ENCODE data around the gene ARHGAP26. TPM values are rescaled to one million over a fixed set of nuclear protein-coding genes. Genes with fewer than 3 reads are reported as not detected.

The ARHGAP26 gene
- total RNA-seq, 1 experiment from 2014 or later = 34.5 TPM

- no peaks in the 10 kb centered on the region for H3K9me2 ChIP-seq (ENCODE audit: insufficient read depth)
- no peak overlapping the region for H3K27ac ChIP-seq (ENCODE audit: low read depth, low read length)
- peaks cover 70% of the 10 kb centered on the region in 2 experiments for H3K4me1 ChIP-seq (ENCODE audit: control insufficient read depth in 1 of 2, insufficient read depth in 2 of 2, low read length in 2 of 2)
- no peaks in the 10 kb centered on the region for H3K9me3 ChIP-seq (ENCODE audit: control insufficient read depth in 1 of 2, insufficient read depth in 1 of 2, low read depth in 1 of 2, low read length in 2 of 2)
- no peaks in the 10 kb centered on the region for H4K20me1 ChIP-seq (ENCODE audit: insufficient read depth)
- RAD21 ChIA-PET (ENCODE audit: low non-redundant PET in 1 of 2, low total read pairs in 2 of 2, uncharacterized antibody in 2 of 2, unreplicated experiment in 2 of 2) = no interaction called here
- peak overlapping the region; percentile 32; the same call in 1 of the 2 replicates for H3K4me2 ChIP-seq (ENCODE audit: low read length)
- POLR2A ChIA-PET = no interaction called here
- ATAC-seq (no peak), DNase-seq (ENCODE audit: low read depth, low spot score) (no peak)
- no peak overlapping the region for H2AFZ ChIP-seq (ENCODE audit: low read depth, low read length, poor library complexity, severe bottlenecking)
- intact Hi-C loops (cut with micrococcal nuclease) = no loop called here
- H3K4me3 ChIP-seq (replicated peaks in 1 of 2; ENCODE audit: low read depth in 1 of 2, low read length in 2 of 2) = no peak overlapping the region
- H3K9ac ChIP-seq (ENCODE audit: low read length) = no peak overlapping the region
- BruUV-seq (replicated peaks) = no TSS peak
- TF ChIP-seq SRF (IDR thresholded peaks at IDR 0.05; ENCODE audit: low read depth) (no peak), FOSL1 (IDR thresholded peaks at IDR 0.05; ENCODE audit: low read depth) (no peak)
- CTCF ChIA-PET = no interaction called here
- H3K79me2 ChIP-seq (ENCODE audit: insufficient read depth, low read length) = peaks cover 36% of the 10 kb centered on the region
- H3K27me3 ChIP-seq (ENCODE audit: insufficient read depth, low read length) = no peaks in the 10 kb centered on the region
- no peaks in the 10 kb centered on the region for H3K36me3 ChIP-seq (ENCODE audit: control insufficient read depth in 1 of 2, insufficient read depth in 2 of 2, low read length in 2 of 2)
Observed at GRCh38 chr5:142831009-142831383, 60.8 kb downstream of the ARHGAP26 start.

GRCh38 chr5:142832263-142832662 is 62.1 kb downstream of the ARHGAP26 start:
- Histone ChIP-seq H3K27ac (ENCODE audit: low read depth, low read length) (no peak overlapping the region), H3K79me2 (ENCODE audit: insufficient read depth, low read length) (peaks cover 36% of the 10 kb centered on the region), H3K9me2 (ENCODE audit: insufficient read depth) (no peaks in the 10 kb centered on the region), H3K9ac (ENCODE audit: low read length) (no peak overlapping the region), H2AFZ (ENCODE audit: low read depth, low read length, poor library complexity, severe bottlenecking) (no peak overlapping the region), H3K4me1 (ENCODE audit: control insufficient read depth in 1 of 2, insufficient read depth in 2 of 2, low read length in 2 of 2) (peaks cover 57 to 58% of the 10 kb centered on the region in 2 experiments), H3K4me3 (replicated peaks in 1 of 2; ENCODE audit: low read depth in 1 of 2, low read length in 2 of 2) (no peak overlapping the region), H4K20me1 (ENCODE audit: insufficient read depth) (no peaks in the 10 kb centered on the region), H3K9me3 (ENCODE audit: control insufficient read depth in 1 of 2, insufficient read depth in 1 of 2, low read depth in 1 of 2, low read length in 2 of 2) (no peaks in the 10 kb centered on the region), H3K27me3 (ENCODE audit: insufficient read depth, low read length) (no peaks in the 10 kb centered on the region), H3K4me2 (ENCODE audit: low read length) (no peak overlapping the region), H3K36me3 (ENCODE audit: control insufficient read depth in 1 of 2, insufficient read depth in 2 of 2, low read length in 2 of 2) (no peaks in the 10 kb centered on the region)
- intact Hi-C loops (cut with micrococcal nuclease) = no loop called here
- no peak for ATAC-seq
- ChIA-PET CTCF (no interaction called here), RAD21 (ENCODE audit: low non-redundant PET in 1 of 2, low total read pairs in 2 of 2, uncharacterized antibody in 2 of 2, unreplicated experiment in 2 of 2) (no interaction called here), POLR2A (no interaction called here)
- no peak for DNase-seq (ENCODE audit: low read depth, low spot score)
- no TSS peak for BruUV-seq (replicated peaks)
- TF ChIP-seq CBX3 (IDR thresholded peaks at IDR 0.05; ENCODE audit: low read depth) (no peak), REST (IDR thresholded peaks at IDR 0.05; ENCODE audit: low read depth) (no peak), SRF (IDR thresholded peaks at IDR 0.05; ENCODE audit: low read depth) (no peak), TCF7L2 (IDR thresholded peaks at IDR 0.05; ENCODE audit: borderline replicate concordance, extremely low read depth, insufficient read depth, insufficient read length) (no peak), RAD21 (IDR thresholded peaks at IDR 0.05; ENCODE audit: low read depth) (no peak), SP1 (IDR thresholded peaks at IDR 0.05; ENCODE audit: low read depth) (no peak), ZBTB33 (IDR thresholded peaks at IDR 0.05; ENCODE audit: extremely low read depth, insufficient replicate concordance, low read length) (no peak)
